Liver (tissue), 9 donors: ENCODE measurements around the gene HHAT. TPM values are rescaled to one million over a fixed set of nuclear protein-coding genes. Genes with fewer than 3 reads are reported as not detected.

Source experiments
- DNase-seq: peaks from one replicate; pipeline ENCODE4 v3.0.0-alpha.2; 2017; ENCODE audit warnings: low spot score
- H3K27ac ChIP-seq, 2 donors: one replicate each; pipeline ENCODE4 v1.7.0; 2013; ENCODE audit warnings: inconsistent platforms in 2 of 2, low read length in 2 of 2, control low read depth in 1 of 2, low read depth in 1 of 2, mild to moderate bottlenecking in 1 of 2
- H3K27me3 ChIP-seq, 4 donors: one replicate each; pipeline versions ENCODE4 v1.6.1 to v1.7.0; 2013; ENCODE audit warnings: low read length in 3 of 4, inconsistent platforms in 1 of 4, mild to moderate bottlenecking in 1 of 4, moderate library complexity in 1 of 4; ENCODE audit not compliant: control insufficient read depth in 4 of 4, insufficient read depth in 4 of 4
- H3K36me3 ChIP-seq, 4 donors: one replicate each; pipeline versions ENCODE4 v1.6.1 to v1.7.0; 2013; ENCODE audit warnings: low read length in 3 of 4, mild to moderate bottlenecking in 3 of 4, low read depth in 1 of 4, moderate library complexity in 1 of 4; ENCODE audit not compliant: control insufficient read depth in 4 of 4, insufficient read depth in 3 of 4
- H3K4me1 ChIP-seq, 4 donors: one replicate each; pipeline versions ENCODE4 v1.6.1 to v1.7.0; 2013; ENCODE audit warnings: low read length in 3 of 4, mild to moderate bottlenecking in 3 of 4, moderate library complexity in 1 of 4; ENCODE audit not compliant: control insufficient read depth in 4 of 4, insufficient read depth in 4 of 4
- H3K4me3 ChIP-seq, 3 donors: one replicate each; pipeline versions ENCODE4 v1.6.1 to v1.7.0; 2013; ENCODE audit warnings: low read length in 3 of 3, control low read depth in 1 of 3, low read depth in 1 of 3, mild to moderate bottlenecking in 1 of 3
- H3K9ac ChIP-seq, 2 donors: one replicate each; pipeline ENCODE4 v1.7.0; 2013; ENCODE audit warnings: low read length in 2 of 2, mild to moderate bottlenecking in 2 of 2, moderate library complexity in 2 of 2, control low read depth in 1 of 2, low read depth in 1 of 2
- H3K9me3 ChIP-seq, 4 donors: one replicate each; pipeline versions ENCODE4 v1.6.1 to v1.7.0; 2013; ENCODE audit warnings: low read length in 3 of 4; ENCODE audit not compliant: control insufficient read depth in 4 of 4
- EGR1 ChIP-seq, 2 donors: IDR thresholded peaks; 2 replicates each; pipeline ENCODE4 v1.6.1; 2016 to 2018; ENCODE audit warnings: antibody characterized with exemption in 2 of 2, low read depth in 2 of 2
- FOXA2 ChIP-seq: IDR thresholded peaks from 2 replicates; pipeline ENCODE4 v1.6.1; 2016; ENCODE audit warnings: antibody characterized with exemption
- GABPA ChIP-seq, 2 donors: IDR thresholded peaks in 1 of 2; conservative IDR thresholded peaks in 1 of 2; 2 replicates each; pipeline ENCODE4 v1.6.1; 2016; ENCODE audit warnings: antibody characterized with exemption in 2 of 2, mild to moderate bottlenecking in 1 of 2, moderate library complexity in 1 of 2
- HNF4A ChIP-seq, 2 donors: conservative IDR thresholded peaks; 2 replicates each; pipeline ENCODE4 v1.6.1; 2016; ENCODE audit warnings: antibody characterized with exemption in 2 of 2, mild to moderate bottlenecking in 2 of 2
- HNF4G ChIP-seq: IDR thresholded peaks from 2 replicates; pipeline ENCODE4 v1.6.1; 2016; ENCODE audit warnings: antibody characterized with exemption
- RAD21 ChIP-seq, 2 donors: IDR thresholded peaks; 2 replicates each; pipeline ENCODE4 v1.6.1; 2016; ENCODE audit warnings: antibody characterized with exemption in 2 of 2, mild to moderate bottlenecking in 2 of 2
- RXRA ChIP-seq, 2 donors: IDR thresholded peaks; 2 replicates each; pipeline ENCODE4 v1.6.1; 2017 to 2018; ENCODE audit warnings: antibody characterized with exemption in 2 of 2, mild to moderate bottlenecking in 1 of 2
- WGBS: extraction: QIAGEN DNeasy Blood & Tissue Kit; methylation state at CpG from one replicate; pipeline ENCODE4 v1.1.7; 2013; 5-methylcytosine and 5-hydroxymethylcytosine counted together
- polyA plus RNA-seq, 2 donors: library from polyadenylated mRNA; stranded (reverse) in 1 of 2; unstranded in 1 of 2; fragments of 200-250 nt in 1 of 2; fragments of >200 nt in 1 of 2; fragmentation: Nextera tagmentation in 1 of 2; extraction: Ambion mirVana in 1 of 2; gene quantifications; one replicate each; pipeline versions ENCODE4 v1.2.1 to v1.2.3, GENCODE V29; 2013 to 2015
- total RNA-seq, 2 donors: library from RNA; depleted of rRNA; stranded (reverse); fragments of >200 nt; gene quantifications; one replicate each; pipeline ENCODE4 v1.2.3, GENCODE V29; 2014
- TF ChIP-seq, protein P1 (sequence below): IDR thresholded peaks from 2 replicates; pipeline ENCODE4 v1.6.1; 2016; ENCODE audit warnings: antibody characterized with exemption
- TF ChIP-seq, protein P2 (sequence below): IDR thresholded peaks from 2 replicates; pipeline ENCODE4 v1.6.1; 2016; ENCODE audit warnings: antibody characterized with exemption
- TF ChIP-seq, protein P3 (sequence below): IDR thresholded peaks from 2 replicates; pipeline ENCODE4 v1.6.1; 2016; ENCODE audit warnings: antibody characterized with exemption
- donor health status: healthy.
- donor health status: healthy.
- donor health status: healthy.
- donor health status: healthy.
- donor health status: healthy.

Gene HHAT
- total and polyA plus RNA-seq, 4 donors: 1.3 to 2.2 (median 1.6) TPM

DNA sequence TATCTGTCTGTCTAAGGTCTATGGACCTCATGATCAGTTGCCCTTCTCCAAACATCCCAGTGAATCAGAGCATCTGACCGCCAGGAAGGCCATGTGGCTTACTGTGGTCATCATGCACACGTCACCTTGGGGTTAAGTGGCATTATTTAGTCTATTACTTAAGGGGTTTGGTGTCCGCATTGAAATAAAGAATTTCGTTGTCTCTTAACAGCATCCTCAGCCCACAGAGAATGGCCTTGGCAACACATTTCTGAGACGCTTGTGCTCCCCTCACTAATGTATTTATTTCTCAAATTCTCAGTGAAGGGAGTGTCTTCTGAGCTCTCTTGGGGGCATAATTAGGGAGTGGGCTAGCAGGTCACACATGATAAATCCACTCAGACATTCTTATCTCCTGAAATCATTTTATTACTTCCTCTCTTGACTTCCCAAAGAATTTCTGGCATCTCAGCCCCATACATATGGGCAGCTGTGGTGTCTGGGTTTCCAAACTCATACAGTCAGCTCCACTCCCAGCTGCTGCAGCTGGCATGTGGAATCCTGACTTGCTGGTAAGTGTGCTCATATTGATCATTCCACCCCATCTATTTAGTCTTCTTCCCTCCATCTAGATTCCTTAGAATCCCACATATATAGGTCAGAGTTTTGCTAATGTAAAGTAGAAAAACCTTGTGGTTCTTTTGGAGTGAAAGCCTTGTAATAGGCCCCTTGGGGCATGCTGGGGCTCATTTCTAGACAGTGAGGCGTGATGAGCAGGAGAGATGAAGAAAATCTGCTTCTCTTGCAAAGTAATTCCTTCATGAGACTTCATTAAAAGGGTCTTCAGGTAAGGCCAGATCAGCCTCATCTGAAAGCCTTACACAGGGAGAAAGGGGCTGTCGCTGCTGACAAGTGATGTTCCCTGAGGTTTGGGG lies 110.5 kb downstream of the HHAT start (continued):
- TF ChIP-seq, protein P1, sequence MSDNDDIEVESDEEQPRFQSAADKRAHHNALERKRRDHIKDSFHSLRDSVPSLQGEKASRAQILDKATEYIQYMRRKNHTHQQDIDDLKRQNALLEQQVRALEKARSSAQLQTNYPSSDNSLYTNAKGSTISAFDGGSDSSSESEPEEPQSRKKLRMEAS: no peak
- TF ChIP-seq, protein P2, sequence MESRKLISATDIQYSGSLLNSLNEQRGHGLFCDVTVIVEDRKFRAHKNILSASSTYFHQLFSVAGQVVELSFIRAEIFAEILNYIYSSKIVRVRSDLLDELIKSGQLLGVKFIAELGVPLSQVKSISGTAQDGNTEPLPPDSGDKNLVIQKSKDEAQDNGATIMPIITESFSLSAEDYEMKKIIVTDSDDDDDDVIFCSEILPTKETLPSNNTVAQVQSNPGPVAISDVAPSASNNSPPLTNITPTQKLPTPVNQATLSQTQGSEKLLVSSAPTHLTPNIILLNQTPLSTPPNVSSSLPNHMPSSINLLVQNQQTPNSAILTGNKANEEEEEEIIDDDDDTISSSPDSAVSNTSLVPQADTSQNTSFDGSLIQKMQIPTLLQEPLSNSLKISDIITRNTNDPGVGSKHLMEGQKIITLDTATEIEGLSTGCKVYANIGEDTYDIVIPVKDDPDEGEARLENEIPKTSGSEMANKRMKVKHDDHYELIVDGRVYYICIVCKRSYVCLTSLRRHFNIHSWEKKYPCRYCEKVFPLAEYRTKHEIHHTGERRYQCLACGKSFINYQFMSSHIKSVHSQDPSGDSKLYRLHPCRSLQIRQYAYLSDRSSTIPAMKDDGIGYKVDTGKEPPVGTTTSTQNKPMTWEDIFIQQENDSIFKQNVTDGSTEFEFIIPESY: no peak

- WGBS: 96% methylated on average over 3 of the region's 3 CpGs
Measured at GRCh38 chr1:210440081-210440480, 111.4 kb downstream of the HHAT start.

GRCh38 chr1:210441028-210441427 lies 112.3 kb downstream of the HHAT start:
- Histone ChIP-seq H3K4me3 (no peak overlapping the region), H3K27me3 (no peaks in the 10 kb centered on the region), H3K9ac (no peak overlapping the region), H3K27ac (no peak overlapping the region), H3K4me1 (peaks cover 0 to 9% (median 1%) of the 10 kb centered on the region in 4 donors), H3K9me3 (no peaks in the 10 kb centered on the region), H3K36me3 (no peaks in the 10 kb centered on the region)
- 100% methylated on average over 1 of the region's 1 CpG for WGBS
- TF ChIP-seq EGR1 (IDR thresholded peaks at IDR 0.05; ENCODE audit: low read depth in 2 of 2) (no peak), RXRA (IDR thresholded peaks at IDR 0.05) (no peak), GABPA (IDR thresholded peaks at IDR 0.05 in 1 of 2, conservative IDR thresholded peaks at IDR 0.05 in 1 of 2) (no peak), HNF4A (conservative IDR thresholded peaks at IDR 0.05) (no peak), FOXA2 (no peak), RAD21 (IDR thresholded peaks at IDR 0.05) (no peak)
- TF ChIP-seq, protein P2: no peak
- no peak for DNase-seq

More at GRCh38 chr1:210440081-210440480, 111.4 kb downstream of the HHAT start:
- H3K36me3 ChIP-seq: no peaks in the 10 kb centered on the region
- H3K9ac ChIP-seq: no peak overlapping the region
- TF ChIP-seq, protein P3, sequence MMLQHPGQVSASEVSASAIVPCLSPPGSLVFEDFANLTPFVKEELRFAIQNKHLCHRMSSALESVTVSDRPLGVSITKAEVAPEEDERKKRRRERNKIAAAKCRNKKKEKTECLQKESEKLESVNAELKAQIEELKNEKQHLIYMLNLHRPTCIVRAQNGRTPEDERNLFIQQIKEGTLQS: no peak
- no peak for TF ChIP-seq HNF4G
- no peak overlapping the region for H3K4me3 ChIP-seq
- no peaks in the 10 kb centered on the region for H3K27me3 ChIP-seq
- DNase-seq: no peak
- no peaks in the 10 kb centered on the region for H3K9me3 ChIP-seq
- no peak overlapping the region for H3K27ac ChIP-seq
- H3K4me1 ChIP-seq: peaks cover 0 to 3% (median 0%) of the 10 kb centered on the region in 4 donors
